ENCODE data around the gene TSPAN14. TPM values are rescaled to one million over a fixed set of nuclear protein-coding genes. Genes with fewer than 3 reads are reported as not detected.
"Not testable (repeated sequence)": the region's sequence is repeated elsewhere in the genome, so short reads cannot be mapped to it uniquely, and the experiment has no call there.

TSPAN14 gene
- total RNA-seq, 1 donor from 2014 or later = 21.1 TPM

DNA sequence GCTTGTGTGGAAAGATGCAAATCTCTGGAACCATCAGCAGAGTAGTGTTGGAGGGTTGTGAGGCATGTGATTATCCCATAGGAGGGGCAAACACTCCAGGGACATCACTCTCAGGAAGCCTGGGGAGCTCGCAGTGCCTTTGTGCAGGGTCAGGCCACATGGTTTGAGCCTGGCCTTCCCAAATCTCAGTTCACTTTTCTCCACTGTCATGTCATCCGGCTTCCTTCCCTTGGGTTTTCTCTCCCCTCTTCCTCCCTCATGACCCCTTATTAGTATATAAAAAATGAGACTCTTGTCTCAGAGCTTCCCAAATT is 20.4 kb downstream of the TSPAN14 start:
- DNase-seq (ENCODE audit: low read depth) = no peak
- FAIRE-seq = no peak
- peaks cover 6% of the 10 kb centered on the region for H3K36me3 ChIP-seq (ENCODE audit: control insufficient read depth, insufficient read depth, low read length)
- H3K4me3 ChIP-seq (ENCODE audit: low read depth, low read length) = no peak overlapping the region
- no peaks in the 10 kb centered on the region for H3K27me3 ChIP-seq (ENCODE audit: control insufficient read depth, insufficient read depth, low read length)
- TF ChIP-seq, protein P1, sequence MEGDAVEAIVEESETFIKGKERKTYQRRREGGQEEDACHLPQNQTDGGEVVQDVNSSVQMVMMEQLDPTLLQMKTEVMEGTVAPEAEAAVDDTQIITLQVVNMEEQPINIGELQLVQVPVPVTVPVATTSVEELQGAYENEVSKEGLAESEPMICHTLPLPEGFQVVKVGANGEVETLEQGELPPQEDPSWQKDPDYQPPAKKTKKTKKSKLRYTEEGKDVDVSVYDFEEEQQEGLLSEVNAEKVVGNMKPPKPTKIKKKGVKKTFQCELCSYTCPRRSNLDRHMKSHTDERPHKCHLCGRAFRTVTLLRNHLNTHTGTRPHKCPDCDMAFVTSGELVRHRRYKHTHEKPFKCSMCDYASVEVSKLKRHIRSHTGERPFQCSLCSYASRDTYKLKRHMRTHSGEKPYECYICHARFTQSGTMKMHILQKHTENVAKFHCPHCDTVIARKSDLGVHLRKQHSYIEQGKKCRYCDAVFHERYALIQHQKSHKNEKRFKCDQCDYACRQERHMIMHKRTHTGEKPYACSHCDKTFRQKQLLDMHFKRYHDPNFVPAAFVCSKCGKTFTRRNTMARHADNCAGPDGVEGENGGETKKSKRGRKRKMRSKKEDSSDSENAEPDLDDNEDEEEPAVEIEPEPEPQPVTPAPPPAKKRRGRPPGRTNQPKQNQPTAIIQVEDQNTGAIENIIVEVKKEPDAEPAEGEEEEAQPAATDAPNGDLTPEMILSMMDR (IDR thresholded peaks at IDR 0.05; ENCODE audit: insufficient read depth, low read length, severe bottlenecking) = no peak

DNA sequence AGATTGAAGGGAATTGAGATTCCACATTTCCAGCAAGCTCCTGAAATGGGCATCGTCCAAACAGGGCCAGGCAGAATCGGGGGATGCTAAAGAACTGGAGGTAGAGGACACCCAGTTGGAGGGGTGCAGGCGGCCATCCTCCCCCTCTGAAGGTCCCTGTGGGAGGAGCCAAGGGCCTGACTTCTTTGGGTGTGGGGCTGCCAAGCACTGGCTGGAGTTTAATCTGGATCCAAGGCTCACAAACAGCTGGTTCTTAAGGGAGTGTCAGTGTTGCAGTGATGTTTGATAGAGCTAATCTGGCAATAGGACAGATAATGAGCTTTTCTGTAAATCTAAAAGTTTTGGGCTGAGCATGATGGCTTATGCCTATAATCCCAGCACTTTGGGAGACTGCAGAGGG is 20.8 kb downstream of the TSPAN14 start:
- Histone ChIP-seq H3K27me3 (ENCODE audit: control insufficient read depth, insufficient read depth, low read length) (no peaks in the 10 kb centered on the region), H3K4me3 (ENCODE audit: low read depth, low read length) (no peak overlapping the region), H3K36me3 (ENCODE audit: control insufficient read depth, insufficient read depth, low read length) (peaks cover 6% of the 10 kb centered on the region)
- DNase-seq (ENCODE audit: low read depth) (no peak), FAIRE-seq (no peak)
- TF ChIP-seq, protein P1 (IDR thresholded peaks at IDR 0.05; ENCODE audit: insufficient read depth, low read length, severe bottlenecking) = no peak

DNA sequence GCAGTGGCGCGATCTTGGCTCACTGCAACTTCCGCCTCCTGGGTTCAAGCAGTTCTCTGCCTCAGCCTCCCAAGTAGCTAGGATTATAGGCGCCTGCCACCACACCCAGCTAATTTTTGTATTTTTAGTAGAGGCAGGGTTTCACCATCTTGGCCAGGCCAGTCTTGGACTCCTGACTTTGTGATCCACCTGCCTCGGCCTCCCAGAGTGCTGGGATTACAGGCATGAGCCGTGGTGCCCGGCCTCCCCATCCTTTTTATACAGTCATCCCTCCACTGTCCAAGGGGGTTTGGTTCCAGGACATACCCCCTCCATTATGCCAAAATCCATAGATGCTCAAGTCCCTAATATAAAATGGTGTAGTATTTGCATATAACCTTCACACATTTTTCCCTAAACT is 21.5 kb downstream of the TSPAN14 start:
- not testable (repeated sequence) for H3K36me3 ChIP-seq (ENCODE audit: control insufficient read depth, insufficient read depth, low read length); DNase-seq (ENCODE audit: low read depth); H3K27me3 ChIP-seq (ENCODE audit: control insufficient read depth, insufficient read depth, low read length); FAIRE-seq; H3K4me3 ChIP-seq (ENCODE audit: low read depth, low read length)

DNA sequence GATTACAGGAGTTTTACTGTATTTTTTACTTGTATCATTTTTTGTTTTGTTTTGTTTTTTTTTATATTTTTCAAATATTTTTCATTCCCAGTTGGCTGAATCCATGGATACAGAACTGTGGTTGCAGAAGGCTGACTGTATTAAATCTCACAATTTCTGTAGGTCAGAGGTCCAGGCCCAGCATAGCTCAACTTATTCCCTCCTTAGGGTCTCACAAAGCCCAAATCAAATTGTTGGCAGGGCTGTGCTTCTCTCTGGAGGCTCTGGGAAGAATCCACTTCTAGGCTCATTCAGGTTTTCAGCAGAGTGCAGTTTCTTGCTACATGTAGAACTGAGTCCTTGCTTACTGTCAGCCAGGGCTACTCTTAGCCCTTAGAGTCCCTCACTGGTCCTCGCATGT is 22.6 kb downstream of the TSPAN14 start:
- DNase-seq (ENCODE audit: low read depth) (no peak), FAIRE-seq (no peak)
- Histone ChIP-seq H3K4me3 (ENCODE audit: low read depth, low read length) (no peak overlapping the region), H3K36me3 (ENCODE audit: control insufficient read depth, insufficient read depth, low read length) (peaks cover 4% of the 10 kb centered on the region), H3K27me3 (ENCODE audit: control insufficient read depth, insufficient read depth, low read length) (no peaks in the 10 kb centered on the region)
- TF ChIP-seq, protein P1 (IDR thresholded peaks at IDR 0.05; ENCODE audit: insufficient read depth, low read length, severe bottlenecking) = no peak

DNA sequence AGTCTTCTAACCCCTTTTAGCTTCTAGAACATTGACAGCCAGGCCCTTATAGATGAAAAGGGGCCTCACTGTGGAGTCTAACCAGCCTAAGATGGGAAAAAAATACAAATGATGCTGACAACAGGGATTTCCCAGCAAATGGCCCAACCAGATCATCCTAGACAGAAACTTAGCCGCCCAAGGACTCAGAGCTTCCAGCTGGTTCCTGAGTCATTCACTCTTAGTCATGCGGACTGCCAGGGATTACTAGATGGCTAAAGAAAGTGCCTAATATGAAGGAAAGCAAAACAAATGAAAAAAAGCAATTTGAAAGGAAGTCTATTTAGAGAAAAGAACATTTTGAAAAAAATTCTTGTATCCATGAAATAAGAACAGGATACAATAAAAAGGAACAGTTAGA is 23.7 kb downstream of the TSPAN14 start:
- peak; percentile 97 for DNase-seq (ENCODE audit: low read depth)
- peaks cover 4% of the 10 kb centered on the region for H3K36me3 ChIP-seq (ENCODE audit: control insufficient read depth, insufficient read depth, low read length)
- FAIRE-seq = no peak
- no peaks in the 10 kb centered on the region for H3K27me3 ChIP-seq (ENCODE audit: control insufficient read depth, insufficient read depth, low read length)
- H3K4me3 ChIP-seq (ENCODE audit: low read depth, low read length) = no peak overlapping the region
- TF ChIP-seq, protein P1 (IDR thresholded peaks at IDR 0.05; ENCODE audit: insufficient read depth, low read length, severe bottlenecking) = no peak

DNA sequence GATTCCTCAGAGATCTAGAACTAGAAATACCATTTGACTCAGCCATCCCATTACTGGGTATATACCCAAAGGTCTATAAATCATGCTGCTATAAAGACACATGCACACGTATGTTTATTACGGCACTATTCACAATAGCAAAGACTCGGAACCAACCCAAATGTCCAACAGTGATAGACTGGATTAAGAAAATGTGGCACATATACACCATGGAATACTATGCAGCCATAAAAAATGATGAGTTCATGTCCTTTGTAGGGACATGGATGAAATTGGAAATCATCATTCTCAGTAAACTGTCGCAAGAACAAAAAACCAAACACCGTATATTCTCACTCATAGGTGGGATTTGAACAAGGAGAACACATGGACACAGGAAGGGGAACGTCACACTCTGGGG is 26.3 kb downstream of the TSPAN14 start:
- not testable (repeated sequence) for H3K27me3 ChIP-seq (ENCODE audit: control insufficient read depth, insufficient read depth, low read length); H3K4me3 ChIP-seq (ENCODE audit: low read depth, low read length); FAIRE-seq; H3K36me3 ChIP-seq (ENCODE audit: control insufficient read depth, insufficient read depth, low read length); DNase-seq (ENCODE audit: low read depth)

DNA sequence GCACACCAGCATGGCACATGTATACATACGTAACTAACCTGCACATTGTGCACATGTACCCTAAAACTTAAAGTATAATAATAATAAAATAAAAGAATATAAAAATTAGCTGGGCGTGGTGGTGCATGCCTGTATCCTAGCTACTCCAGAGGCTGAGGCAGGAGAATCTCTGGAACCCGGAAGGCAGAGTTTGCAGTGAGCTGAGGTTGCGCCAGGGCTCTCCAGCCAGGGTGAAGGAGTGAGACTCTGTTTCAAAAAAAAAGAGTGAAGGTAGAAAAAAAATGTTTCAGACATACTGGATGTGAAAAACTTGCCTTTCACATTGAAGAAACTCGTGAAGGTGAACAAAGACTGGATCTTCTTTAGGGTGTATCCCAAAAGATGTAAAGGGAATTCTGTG is 26.7 kb downstream of the TSPAN14 start:
- Histone ChIP-seq H3K36me3 (ENCODE audit: control insufficient read depth, insufficient read depth, low read length) (peaks cover 4% of the 10 kb centered on the region), H3K27me3 (ENCODE audit: control insufficient read depth, insufficient read depth, low read length) (no peaks in the 10 kb centered on the region), H3K4me3 (ENCODE audit: low read depth, low read length) (no peak overlapping the region)
- FAIRE-seq = no peak
- TF ChIP-seq, protein P1 (IDR thresholded peaks at IDR 0.05; ENCODE audit: insufficient read depth, low read length, severe bottlenecking) = no peak
- no peak for DNase-seq (ENCODE audit: low read depth)

Measured in bronchial epithelial cell (primary cell).